ENCODE measurements around the gene SLC39A11. TPM values are rescaled to one million over a fixed set of nuclear protein-coding genes. Genes with fewer than 3 reads are reported as not detected.

SLC39A11 gene
- polyA plus RNA-seq, 1 donor from 2014 or later = 8.0 TPM

DNA sequence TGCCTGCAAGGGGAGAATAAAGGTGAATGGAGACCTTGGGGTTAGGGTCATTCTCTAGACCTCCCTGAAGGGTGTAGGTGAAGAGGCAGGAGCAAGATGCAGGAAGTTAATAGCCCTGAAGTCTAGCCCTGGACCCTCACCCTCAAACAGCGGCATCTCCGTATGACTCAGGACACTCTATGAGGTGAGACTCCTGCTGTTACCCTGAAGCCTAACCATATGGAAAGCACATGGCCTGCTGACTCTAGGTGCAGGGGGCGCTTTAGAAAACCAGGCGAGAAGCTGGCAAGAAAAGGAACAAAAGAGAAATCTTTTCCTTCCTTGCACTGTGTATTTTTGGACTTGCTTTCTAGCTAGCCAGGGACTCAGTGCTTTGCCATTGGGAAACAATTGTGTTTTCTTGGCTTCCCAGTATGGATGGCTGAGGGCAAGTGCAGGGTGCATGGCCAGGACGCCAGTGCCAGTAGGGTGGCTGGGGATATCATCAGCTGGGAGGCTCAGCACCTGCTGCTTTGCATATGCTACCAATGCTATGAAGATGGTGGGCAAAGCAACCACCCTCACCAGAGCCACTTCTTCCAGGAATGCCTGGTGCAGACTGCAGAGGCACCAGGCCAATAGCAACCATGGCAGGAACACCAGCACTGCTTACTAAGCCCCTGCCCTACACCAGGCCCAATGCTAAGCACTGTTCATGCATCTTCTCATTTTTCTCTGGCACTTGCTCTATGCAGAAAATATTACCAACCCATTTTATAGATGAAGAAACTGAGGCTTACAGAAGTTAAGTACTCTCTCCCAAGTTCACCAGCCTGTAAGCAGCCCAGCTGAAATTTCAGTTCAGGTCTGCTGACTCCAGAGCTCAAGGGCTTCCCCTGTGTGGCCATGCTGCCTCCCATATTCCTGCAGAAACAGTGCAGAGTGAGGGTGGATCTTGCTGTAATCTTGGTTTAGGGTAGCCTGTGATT lies 425.1 kb downstream of the SLC39A11 start (continued):
- no peak for TF ChIP-seq MXI1 (conservative IDR thresholded peaks at IDR 0.05; ENCODE audit: poor library complexity, severe bottlenecking)

DNA sequence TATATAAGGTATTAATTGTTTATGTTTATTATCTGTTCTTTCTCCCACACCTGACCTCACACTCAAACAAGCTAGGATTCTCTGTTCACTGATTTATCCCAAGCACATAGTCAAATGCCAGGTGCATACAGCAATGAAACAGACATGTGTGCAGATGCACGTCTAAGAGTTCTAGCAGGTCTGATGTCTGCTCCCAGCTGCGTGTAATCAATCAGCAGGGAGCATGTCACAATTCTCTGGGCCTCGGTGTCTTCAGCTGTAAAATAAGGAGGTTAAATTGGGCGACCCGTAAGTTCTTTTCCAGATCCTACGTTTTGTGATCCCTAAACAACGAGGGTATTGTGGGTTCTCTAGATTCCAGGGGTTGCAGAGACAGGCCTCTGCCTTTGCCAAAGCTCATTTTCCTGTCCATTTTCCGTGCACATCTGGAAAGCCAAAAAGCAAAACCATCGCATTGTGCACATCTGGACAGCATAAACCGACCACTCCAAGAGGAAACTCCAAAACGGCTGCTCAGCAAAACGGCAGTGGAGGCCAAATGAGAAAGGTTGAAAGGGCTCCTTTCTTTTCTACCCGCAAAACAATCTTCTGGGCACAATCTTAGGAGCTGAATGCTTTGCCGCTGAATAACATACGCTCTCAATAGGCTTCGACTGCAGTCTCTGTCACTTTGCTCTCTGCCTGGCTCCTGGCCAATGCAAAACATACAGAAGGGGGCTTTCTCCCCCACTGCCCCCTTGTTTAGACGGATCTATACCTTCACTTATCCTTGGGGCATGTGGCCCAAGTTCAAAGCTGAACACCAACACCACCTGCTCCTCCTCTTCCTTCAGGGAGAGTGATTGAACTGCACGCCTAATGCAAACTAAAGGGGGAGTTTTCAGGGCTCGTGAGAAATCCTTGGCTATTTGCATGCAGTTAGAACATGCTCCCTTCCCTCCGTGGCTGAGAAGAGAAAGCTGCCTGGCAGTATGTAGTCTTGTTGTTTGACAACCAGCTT lies 426.3 kb downstream of the SLC39A11 start:
- Histone ChIP-seq H3K4me3 (ENCODE audit: low read length) (no peak overlapping the region), H4K20me1 (ENCODE audit: insufficient read depth) (no peaks in the 10 kb centered on the region), H3K79me2 (replicated peaks; ENCODE audit: insufficient read depth, low read length) (no peaks in the 10 kb centered on the region), H3K9me2 (ENCODE audit: insufficient read depth, low read length) (no peaks in the 10 kb centered on the region), H3K36me3 (ENCODE audit: insufficient read depth, low read length) (no peaks in the 10 kb centered on the region), H3K9ac (ENCODE audit: low read length) (no peak overlapping the region), H3K27ac (ENCODE audit: low read length) (no peak overlapping the region), H3K27me3 (ENCODE audit: insufficient read depth, low read depth, low read length) (no peaks in the 10 kb centered on the region), H3F3A (ENCODE audit: insufficient read depth, low read length, poor library complexity, severe bottlenecking) (no peaks in the 10 kb centered on the region), H3K9me3 (ENCODE audit: low read length) (no peaks in the 10 kb centered on the region), H2AFZ (ENCODE audit: low read depth, low read length) (no peak overlapping the region), H3K4me2 (ENCODE audit: low read length) (no peak overlapping the region)
- TF ChIP-seq POLR2AphosphoS5 (IDR thresholded peaks at IDR 0.05) = peak; percentile 19
- TF ChIP-seq RAD21 (conservative IDR thresholded peaks at IDR 0.05) = no peak

DNA sequence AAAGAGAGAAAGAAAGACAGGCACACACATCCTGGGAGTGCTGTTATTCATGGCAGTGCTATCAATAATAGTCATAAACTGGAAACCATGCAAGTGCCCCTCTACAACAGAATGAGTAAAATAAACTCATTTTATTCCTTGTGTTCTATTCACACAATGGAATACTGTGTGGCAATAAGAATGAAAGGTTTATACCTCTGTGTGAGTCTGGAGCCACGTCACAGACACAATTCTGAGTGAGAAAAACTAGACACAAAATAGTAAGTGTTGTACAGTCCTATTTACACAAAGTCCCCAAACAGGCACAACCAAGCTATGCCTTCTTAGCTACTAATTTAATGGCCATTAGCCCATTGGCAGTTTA lies 429.7 kb downstream of the SLC39A11 start:
- H4K20me1 ChIP-seq (ENCODE audit: insufficient read depth) = no peaks in the 10 kb centered on the region
- H3K27ac ChIP-seq (ENCODE audit: low read length) = no peak overlapping the region
- no peak overlapping the region for H3K9ac ChIP-seq (ENCODE audit: low read length)
- no peaks in the 10 kb centered on the region for H3F3A ChIP-seq (ENCODE audit: insufficient read depth, low read length, poor library complexity, severe bottlenecking)
- no peak overlapping the region for H2AFZ ChIP-seq (ENCODE audit: low read depth, low read length)
- H3K4me3 ChIP-seq (ENCODE audit: low read length) = no peak overlapping the region
- H3K4me2 ChIP-seq (ENCODE audit: low read length) = no peak overlapping the region
- no peaks in the 10 kb centered on the region for H3K36me3 ChIP-seq (ENCODE audit: insufficient read depth, low read length)
- no peaks in the 10 kb centered on the region for H3K27me3 ChIP-seq (ENCODE audit: insufficient read depth, low read depth, low read length)
- H3K79me2 ChIP-seq (replicated peaks; ENCODE audit: insufficient read depth, low read length) = no peaks in the 10 kb centered on the region
- no peaks in the 10 kb centered on the region for H3K9me3 ChIP-seq (ENCODE audit: low read length)
- no peak for TF ChIP-seq EZH2 (IDR thresholded peaks at IDR 0.05; ENCODE audit: borderline replicate concordance, insufficient read depth, low read length, poor library complexity, severe bottlenecking)
- H3K9me2 ChIP-seq (ENCODE audit: insufficient read depth, low read length) = no peaks in the 10 kb centered on the region

DNA sequence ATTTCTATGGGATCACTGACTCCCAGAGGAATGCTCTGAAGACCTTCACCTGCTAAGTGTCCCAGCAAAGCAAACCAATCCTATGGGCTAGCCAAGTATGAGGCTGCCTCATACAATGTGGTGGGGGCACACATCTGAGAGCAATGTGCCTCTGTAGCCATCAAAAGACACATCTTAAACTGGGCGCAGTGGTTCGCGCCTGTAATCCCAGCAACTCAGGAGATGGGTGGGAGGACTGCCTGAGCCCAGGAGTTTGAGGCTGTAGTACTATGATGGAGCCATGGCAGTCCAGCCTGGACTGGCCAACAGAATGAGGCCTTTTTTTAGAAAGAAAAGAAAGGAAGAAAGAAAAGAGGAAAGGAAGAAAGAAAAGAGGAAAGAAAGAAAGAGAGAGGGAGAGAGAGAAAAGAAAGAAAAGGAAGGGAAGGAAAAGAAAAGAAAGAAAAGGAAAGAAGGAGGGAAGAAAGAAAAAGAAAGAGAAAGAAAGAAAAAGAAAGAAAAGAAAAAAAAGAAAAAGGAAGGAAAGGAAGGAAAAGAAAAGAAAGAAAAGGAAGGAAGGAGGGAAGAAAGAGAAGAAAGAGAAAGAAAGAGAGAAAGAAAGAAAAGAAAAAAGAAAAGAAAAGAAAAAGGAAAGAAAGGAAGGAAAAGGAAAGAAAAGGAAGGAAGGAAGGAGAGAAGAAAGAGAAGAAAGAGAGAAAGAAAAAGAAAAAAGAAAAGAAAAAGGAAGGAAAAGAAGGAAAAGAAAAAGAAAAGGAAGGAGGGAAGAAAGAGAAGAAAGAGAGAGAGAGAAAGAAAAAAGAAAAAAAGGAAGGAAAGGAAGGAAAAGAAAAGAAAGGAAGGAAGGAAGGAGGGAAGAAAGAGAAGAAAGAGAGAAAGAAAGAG lies 430.3 kb downstream of the SLC39A11 start:
- H3K79me2 ChIP-seq (replicated peaks; ENCODE audit: insufficient read depth, low read length) = no peaks in the 10 kb centered on the region
- H3K36me3 ChIP-seq (ENCODE audit: insufficient read depth, low read length) = no peaks in the 10 kb centered on the region
- H3K9ac ChIP-seq (ENCODE audit: low read length) = no peak overlapping the region
- TF ChIP-seq EZH2 (IDR thresholded peaks at IDR 0.05; ENCODE audit: borderline replicate concordance, insufficient read depth, low read length, poor library complexity, severe bottlenecking) (no peak), EP300 (conservative IDR thresholded peaks at IDR 0.05; ENCODE audit: poor library complexity, severe bottlenecking) (no peak)
- H3K27ac ChIP-seq (ENCODE audit: low read length) = no peak overlapping the region
- H3K4me2 ChIP-seq (ENCODE audit: low read length) = no peak overlapping the region
- H4K20me1 ChIP-seq (ENCODE audit: insufficient read depth) = no peaks in the 10 kb centered on the region
- no peaks in the 10 kb centered on the region for H3K9me2 ChIP-seq (ENCODE audit: insufficient read depth, low read length)
- no peaks in the 10 kb centered on the region for H3K9me3 ChIP-seq (ENCODE audit: low read length)
- no peak overlapping the region for H3K4me3 ChIP-seq (ENCODE audit: low read length)
- H3K27me3 ChIP-seq (ENCODE audit: insufficient read depth, low read depth, low read length) = no peaks in the 10 kb centered on the region
- H2AFZ ChIP-seq (ENCODE audit: low read depth, low read length) = no peak overlapping the region
- no peaks in the 10 kb centered on the region for H3F3A ChIP-seq (ENCODE audit: insufficient read depth, low read length, poor library complexity, severe bottlenecking)
